H1 (cell line): ENCODE measurements around the gene HELZ2. TPM values are rescaled to one million over a fixed set of nuclear protein-coding genes. Genes with fewer than 3 reads are reported as not detected.

ENCODE experiments used
- CTCF ChIA-PET: fragments of 300-600 bp; sonication (Branson Sonifier 250); formaldehyde crosslinking; loops from one replicate; lab custom pipeline; 2021; ENCODE audit not compliant: partially characterized antibody; lab: Charles Lee
- POLR2A ChIA-PET: fragments of 300-600 bp; sonication (Branson Sonifier 250); formaldehyde crosslinking; loops from one replicate; lab custom pipeline; 2021; ENCODE audit warnings: inconsistent platforms; ENCODE audit not compliant: partially characterized antibody; lab: Charles Lee
- DNase-seq, 2 experiments: peaks; one replicate each; pipeline versions ENCODE4 v3.0.0 to v3.0.0-alpha.2; 2010 to 2022; ENCODE audit warnings: low spot score in 2 of 2, low read depth in 1 of 2, mixed read lengths in 1 of 2
- FAIRE-seq: peaks from 2 replicates; lab custom pipeline; 2011; peaks lifted over from hg19 to GRCh38; lab: Jason Lieb, UNC
- H2AFZ ChIP-seq: 2 replicates; pipeline ENCODE4 v1.8.1; 2012; ENCODE audit warnings: low read length, inconsistent platforms
- H2AK5ac ChIP-seq: 2 replicates; pipeline ENCODE4 v1.6.1; 2013; ENCODE audit warnings: low read depth, low read length
- H2BK120ac ChIP-seq: replicated peaks from 2 replicates; pipeline ENCODE3; 2013; ENCODE audit warnings: low read depth, low read length, inconsistent platforms
- H2BK12ac ChIP-seq: 2 replicates; pipeline ENCODE4 v1.6.1; 2013; ENCODE audit warnings: low read depth, low read length
- H2BK15ac ChIP-seq: 2 replicates; pipeline ENCODE4 v1.6.1; 2013; ENCODE audit warnings: low read length
- H2BK20ac ChIP-seq: 2 replicates; pipeline ENCODE4 v1.6.1; 2013; ENCODE audit warnings: low read length
- H2BK5ac ChIP-seq: 2 replicates; pipeline ENCODE4 v1.6.1; 2013; ENCODE audit warnings: low read depth, low read length
- H3K14ac ChIP-seq: 2 replicates; pipeline ENCODE4 v1.6.1; 2013; ENCODE audit warnings: inconsistent platforms; ENCODE audit not compliant: insufficient read length
- H3K18ac ChIP-seq: 2 replicates; pipeline ENCODE4 v1.6.1; 2013; ENCODE audit warnings: low read length; ENCODE audit errors: extremely low read depth
- H3K23ac ChIP-seq: 2 replicates; pipeline ENCODE4 v1.6.1; 2013; ENCODE audit warnings: inconsistent platforms; ENCODE audit not compliant: insufficient read length
- H3K23me2 ChIP-seq: 2 replicates; pipeline ENCODE4 v1.6.1; 2013; ENCODE audit warnings: low read depth, low read length
- H3K27ac ChIP-seq: 2 replicates; pipeline ENCODE4 v1.6.1; 2011; ENCODE audit warnings: low read depth, low read length, inconsistent platforms
- H3K27me3 ChIP-seq, 4 experiments: replicated peaks in 1 of 4; 1 replicate in 1 of 4; 2 replicates in 3 of 4; pipeline versions ENCODE4 v1.6.1 to v1.8.1; 2011 to 2013; ENCODE audit warnings: low read length in 3 of 4, mild to moderate bottlenecking in 3 of 4, inconsistent platforms in 2 of 4, mixed read lengths in 2 of 4, moderate library complexity in 1 of 4; ENCODE audit not compliant: control insufficient read depth in 3 of 4, insufficient read depth in 3 of 4; ENCODE audit errors: extremely low read depth in 1 of 4
- H3K36me3 ChIP-seq, 4 experiments: 2 replicates each; pipeline versions ENCODE4 v1.6.1 to v1.8.1; 2011 to 2013; ENCODE audit warnings: mild to moderate bottlenecking in 4 of 4, low read length in 3 of 4, moderate library complexity in 2 of 4, control low read depth in 1 of 4, inconsistent platforms in 1 of 4; ENCODE audit not compliant: insufficient read depth in 4 of 4, control insufficient read depth in 2 of 4
- H3K4ac ChIP-seq: replicated peaks from 2 replicates; pipeline ENCODE3; 2013; ENCODE audit warnings: low read length, low read depth, mixed read lengths, inconsistent platforms; ENCODE audit not compliant: insufficient read length
- H3K4me1 ChIP-seq, 4 experiments: replicated peaks in 1 of 4; 1 replicate in 1 of 4; 2 replicates in 3 of 4; pipeline versions ENCODE4 v1.6.1 to v1.8.1; 2011 to 2013; ENCODE audit warnings: low read length in 3 of 4, inconsistent platforms in 2 of 4, mixed read lengths in 1 of 4; ENCODE audit not compliant: insufficient read depth in 4 of 4, control insufficient read depth in 3 of 4
- H3K4me2 ChIP-seq, 2 experiments: 2 replicates each; pipeline versions ENCODE4 v1.6.1 to v1.8.1; 2011 to 2013; ENCODE audit warnings: low read depth in 2 of 2, low read length in 2 of 2, control low read depth in 1 of 2, inconsistent platforms in 1 of 2, mild to moderate bottlenecking in 1 of 2; ENCODE audit not compliant: insufficient read depth in 1 of 2
- H3K4me3 ChIP-seq, 4 experiments: fragments of 200-600, 300-600 bp in 1 of 4; sonication (generic), shearing (Covaris generic), sonication (Bioruptor Twin) in 1 of 4; 2 replicates each; pipeline versions ENCODE4 v1.5.1 to v1.8.1; 2011 to 2016; ENCODE audit warnings: low read length in 4 of 4, low read depth in 3 of 4, control low read depth in 2 of 4, inconsistent platforms in 2 of 4, mild to moderate bottlenecking in 2 of 4, mixed read lengths in 1 of 4, moderate library complexity in 1 of 4; ENCODE audit not compliant: insufficient read depth in 2 of 4; ENCODE audit errors: extremely low read depth in 1 of 4
- H3K56ac ChIP-seq: replicated peaks from 2 replicates; pipeline ENCODE3; 2013; ENCODE audit warnings: low read depth, mild to moderate bottlenecking, mixed read lengths, low read length, inconsistent platforms; ENCODE audit not compliant: insufficient read length
- H3K79me1 ChIP-seq: 2 replicates; pipeline ENCODE4 v1.6.1; 2013; ENCODE audit warnings: low read depth, low read length, control low read depth
- H3K79me2 ChIP-seq, 2 experiments: 2 replicates each; pipeline versions ENCODE4 v1.6.1 to v1.8.1; 2012 to 2013; ENCODE audit warnings: low read length in 2 of 2, mild to moderate bottlenecking in 2 of 2, inconsistent platforms in 1 of 2; ENCODE audit not compliant: insufficient read depth in 2 of 2, control insufficient read depth in 1 of 2
- H3K9ac ChIP-seq, 4 experiments: replicated peaks in 1 of 4; 1 replicate in 1 of 4; 2 replicates in 3 of 4; pipeline versions ENCODE4 v1.6.1 to v1.8.1; 2011 to 2013; ENCODE audit warnings: low read depth in 3 of 4, low read length in 3 of 4, control low read depth in 2 of 4, mild to moderate bottlenecking in 2 of 4, moderate library complexity in 2 of 4, inconsistent platforms in 1 of 4; ENCODE audit errors: extremely low read depth in 1 of 4
- H3K9me3 ChIP-seq, 2 experiments: 2 replicates each; pipeline versions ENCODE4 v1.6.1 to v1.8.1; 2012 to 2013; ENCODE audit warnings: mild to moderate bottlenecking in 2 of 2, moderate library complexity in 2 of 2, control low read depth in 1 of 2, inconsistent platforms in 1 of 2, low read depth in 1 of 2, low read length in 1 of 2, mixed read lengths in 1 of 2; ENCODE audit not compliant: insufficient read depth in 2 of 2
- H4K20me1 ChIP-seq, 2 experiments: replicated peaks in 1 of 2; 2 replicates each; pipeline versions ENCODE3 to v1.8.1; 2011 to 2013; ENCODE audit warnings: inconsistent platforms in 2 of 2, low read length in 2 of 2, mild to moderate bottlenecking in 1 of 2; ENCODE audit not compliant: insufficient read depth in 2 of 2, control insufficient read depth in 1 of 2
- H4K5ac ChIP-seq: 2 replicates; pipeline ENCODE4 v1.6.1; 2013; ENCODE audit warnings: low read length, low read depth, mixed read lengths, inconsistent platforms; ENCODE audit not compliant: insufficient read length
- H4K8ac ChIP-seq: 2 replicates; pipeline ENCODE4 v1.8.0; 2013; ENCODE audit warnings: mild to moderate bottlenecking, moderate library complexity, low read length, inconsistent platforms; ENCODE audit not compliant: insufficient read depth; ENCODE audit errors: extremely low read depth
- H4K91ac ChIP-seq: replicated peaks from 2 replicates; pipeline ENCODE3; 2013; ENCODE audit warnings: low read length, mixed read lengths, inconsistent platforms; ENCODE audit not compliant: insufficient read length
- CBX5 ChIP-seq: fragments of 300-800, 300-1000 bp; sonication (generic); IDR thresholded peaks from 2 replicates; pipeline ENCODE4 v1.7.1; 2016; ENCODE audit warnings: antibody characterized with exemption, low read length, low read depth
- CHD2 ChIP-seq: IDR thresholded peaks from 2 replicates; pipeline ENCODE4 v1.6.1; 2012; ENCODE audit warnings: low read length, improper control_type of control experiment
- CREB1 ChIP-seq: IDR thresholded peaks from 2 replicates; pipeline ENCODE4 v1.6.1; 2012; ENCODE audit warnings: inconsistent platforms
- E2F6 ChIP-seq: IDR thresholded peaks from 2 replicates; pipeline ENCODE4 v1.6.1; 2012; ENCODE audit warnings: inconsistent platforms
- FOSL1 ChIP-seq: IDR thresholded peaks from 2 replicates; pipeline ENCODE4 v1.6.1; 2011; ENCODE audit warnings: mild to moderate bottlenecking, low read depth, low read length, moderate library complexity; ENCODE audit not compliant: insufficient read depth
- HDAC6 ChIP-seq: IDR thresholded peaks from one replicate; pipeline ENCODE4 v1.7.1; 2012; ENCODE audit warnings: low read depth, mild to moderate bottlenecking, inconsistent platforms, low read length, moderate library complexity
- RAD21 ChIP-seq, 2 experiments: IDR thresholded peaks in 1 of 2; conservative IDR thresholded peaks in 1 of 2; 2 replicates each; pipeline ENCODE4 v1.6.1; 2011; ENCODE audit warnings: low read depth in 2 of 2, low read length in 2 of 2, improper control_type of control experiment in 1 of 2, inconsistent platforms in 1 of 2, mild to moderate bottlenecking in 1 of 2, moderate library complexity in 1 of 2
- SIRT6 ChIP-seq: IDR thresholded peaks from one replicate; pipeline ENCODE4 v1.7.1; 2012; ENCODE audit warnings: low read length, inconsistent platforms
- SP2 ChIP-seq: IDR thresholded peaks from 2 replicates; pipeline ENCODE4 v1.6.1; 2012; ENCODE audit warnings: mild to moderate bottlenecking, low read length, inconsistent platforms
- SUZ12 ChIP-seq: fragments of 200-600 bp; sonication (generic); IDR thresholded peaks from 2 replicates; pipeline ENCODE4 v1.6.1; 2012; ENCODE audit warnings: mild to moderate bottlenecking, inconsistent platforms, low read length, moderate library complexity, mixed read lengths
- TAF7 ChIP-seq: optimal IDR thresholded peaks from 2 replicates; pipeline ENCODE3; 2011; ENCODE audit warnings: low read depth, mild to moderate bottlenecking, inconsistent platforms, low read length, moderate library complexity, borderline replicate concordance
- TEAD4 ChIP-seq: IDR thresholded peaks from 2 replicates; pipeline ENCODE4 v1.6.1; 2012; ENCODE audit warnings: low read depth, low read length, inconsistent platforms, mixed read lengths
- YY1 ChIP-seq: IDR thresholded peaks from 2 replicates; pipeline ENCODE4 v1.6.1; 2011; ENCODE audit warnings: low read depth, mild to moderate bottlenecking, low read length
- WGBS, 2 experiments: shearing (Covaris generic) in 1 of 2; methylation state at CpG; one replicate each; pipeline versions ENCODE4 v1.1.6 to v1.1.7; 2013 to 2015; ENCODE audit warnings: low lambda C conversion rate in 2 of 2, mixed read lengths in 2 of 2, inconsistent platforms in 1 of 2, low coverage in 1 of 2, missing lambda C conversion rate in 1 of 2; ENCODE audit not compliant: insufficient replicate concordance in 2 of 2, insufficient coverage in 1 of 2, insufficient read length in 1 of 2; ENCODE audit errors: extremely low coverage in 1 of 2, missing lambda C conversion rate in 1 of 2; 5-methylcytosine and 5-hydroxymethylcytosine counted together
- polyA plus RNA-seq, 7 experiments: library from polyadenylated mRNA; depleted of rRNA in 3 of 7; stranded (reverse) in 5 of 7; unstranded in 2 of 7; fragments of >200 nt in 5 of 7; fragments of 200-250 nt in 2 of 7; gene quantifications; 1 replicate in 5 of 7; 2 replicates in 1 of 7; 4 replicates in 1 of 7; pipeline versions ENCODE4 v1.2.1 to v1.2.3, GENCODE V29; 2011 to 2013; ENCODE audit warnings: missing spikeins in 2 of 7, mixed read lengths in 2 of 7
- total RNA-seq: library from RNA; stranded (reverse); fragmentation: NEBNext Ultra II Directional; extraction: Animal tissue kit (Norgen Biotek cat#: 25700); gene quantifications from 2 replicates; pipeline ENCODE4 v1.2.1, GENCODE V29; 2021

The HELZ2 gene
- total and polyA plus RNA-seq, 2 of the 8 experiments (the other 6 are each of a cell fraction or from before 2014, with no cell fraction given): 7.9 to 17.5 TPM

GRCh38 chr20:63544241-63544957, 29.6 kb downstream of the HELZ2 start:
- CTCF ChIA-PET: interaction anchor here (0.9 to 1.3 kb wide), 7 partner anchors 8 to 433 kb away, joined by 3 to 4 read pairs (median 3); partner anchors contain the start of gene RTEL1
- POLR2A ChIA-PET: interaction anchor here (1.5 kb wide), 1 partner anchor 23 kb away, joined by 5 read pairs; no protein-coding TSS in a partner anchor
- FAIRE-seq: no peak
- no peak for TF ChIP-seq E2F6
- no peak for TF ChIP-seq RAD21 (IDR thresholded peaks at IDR 0.05 in 1 of 2, conservative IDR thresholded peaks at IDR 0.05 in 1 of 2; ENCODE audit: low read depth in 2 of 2, low read length in 2 of 2)
- no peak for TF ChIP-seq CBX5
- no peak for TF ChIP-seq FOSL1
- no peak for TF ChIP-seq CREB1
- TF ChIP-seq SUZ12: no peak
- TF ChIP-seq CHD2: no peak
- TF ChIP-seq TEAD4: no peak
- no peak for TF ChIP-seq HDAC6
- no peak for TF ChIP-seq YY1
- TF ChIP-seq TAF7: no peak
- no peak for TF ChIP-seq SIRT6
- no peak for TF ChIP-seq SP2

More at GRCh38 chr20:63544241-63544957, 29.6 kb downstream of the HELZ2 start:
- H3K79me2 ChIP-seq: no peaks in the 10 kb centered on the region
- H3K4me1 ChIP-seq: peaks cover 0 to 18% (median 7%) of the 10 kb centered on the region in 4 experiments; a peak in 6 of 7 replicates
- H2BK5ac ChIP-seq: no peak overlapping the region
- no peak overlapping the region for H3K23ac ChIP-seq
- H3K23me2 ChIP-seq: no peaks in the 10 kb centered on the region
- H4K91ac ChIP-seq: no peak overlapping the region
- WGBS, 2 experiments: 89% methylated on average over 26 of the region's 27 CpGs; no CpG with 5 or more reads in 1 of the 2 experiments
- no peak overlapping the region for H4K5ac ChIP-seq
- no peak overlapping the region for H2AK5ac ChIP-seq
- H3K9ac ChIP-seq: no peak overlapping the region
- no peak overlapping the region for H3K4me3 ChIP-seq
- no peak overlapping the region; the same call in 1 of the 2 replicates for H4K8ac ChIP-seq
- no peaks in the 10 kb centered on the region for H3K36me3 ChIP-seq
- H2BK20ac ChIP-seq: no peak overlapping the region
- no peak overlapping the region for H2BK12ac ChIP-seq
- no peak overlapping the region for H3K18ac ChIP-seq
- no peaks in the 10 kb centered on the region for H4K20me1 ChIP-seq
- H3K27me3 ChIP-seq: no peaks in the 10 kb centered on the region
- no peak overlapping the region for H2BK120ac ChIP-seq
- no peak overlapping the region for H2AFZ ChIP-seq
- no peak overlapping the region for H3K4ac ChIP-seq
- DNase-seq: no peak
- H3K4me2 ChIP-seq: no peak overlapping the region
- H3K27ac ChIP-seq: no peak overlapping the region
- no peak overlapping the region for H3K14ac ChIP-seq
- H3K9me3 ChIP-seq: no peaks in the 10 kb centered on the region
- H3K79me1 ChIP-seq: no peaks in the 10 kb centered on the region
- H2BK15ac ChIP-seq: no peak overlapping the region
- no peak overlapping the region for H3K56ac ChIP-seq
